Neutrophil (primary cell): ENCODE measurements around the gene NXPE1.

Source experiments
- H3K27ac ChIP-seq: fragments of 200-600 bp; sonication (generic); 2 replicates; pipeline ENCODE4 v1.5.1; 2016; ENCODE audit warnings: mild to moderate bottlenecking, moderate library complexity
- H3K27me3 ChIP-seq: fragments of 200-600 bp; sonication (generic); 2 replicates; pipeline ENCODE4 v1.6.0; 2016; ENCODE audit warnings: mild to moderate bottlenecking
- H3K36me3 ChIP-seq: fragments of 200-600 bp; sonication (generic); 2 replicates; pipeline ENCODE4 v1.5.1; 2017
- H3K4me1 ChIP-seq, 2 experiments: fragments of 200-600 bp in 1 of 2; sonication (generic) in 1 of 2; 1 replicate in 1 of 2; 2 replicates in 1 of 2; pipeline versions ENCODE4 v1.5.1 to v1.6.1; 2013 to 2016; ENCODE audit warnings: low read depth in 1 of 2, low read length in 1 of 2, mild to moderate bottlenecking in 1 of 2, moderate library complexity in 1 of 2; ENCODE audit not compliant: control insufficient read depth in 1 of 2, insufficient read depth in 1 of 2
- H3K4me3 ChIP-seq, 2 experiments: fragments of 200-600 bp in 1 of 2; sonication (generic) in 1 of 2; 1 replicate in 1 of 2; 2 replicates in 1 of 2; pipeline ENCODE4 v1.5.1; 2013 to 2016; ENCODE audit warnings: low read depth in 1 of 2, low read length in 1 of 2, mild to moderate bottlenecking in 1 of 2, moderate library complexity in 1 of 2
- H3K9me3 ChIP-seq: fragments of 200-600 bp; sonication (generic); 2 replicates; pipeline ENCODE4 v1.5.1; 2016
- TF ChIP-seq, protein P1 (sequence below): fragments of 200-600 bp; sonication (generic); IDR thresholded peaks from 2 replicates; pipeline ENCODE4 v1.5.1; 2016; ENCODE audit warnings: antibody characterized with exemption

Gene NXPE1

GRCh38 chr11:114511538-114511937, 48.1 kb downstream of the NXPE1 start:
- TF ChIP-seq, protein P1, sequence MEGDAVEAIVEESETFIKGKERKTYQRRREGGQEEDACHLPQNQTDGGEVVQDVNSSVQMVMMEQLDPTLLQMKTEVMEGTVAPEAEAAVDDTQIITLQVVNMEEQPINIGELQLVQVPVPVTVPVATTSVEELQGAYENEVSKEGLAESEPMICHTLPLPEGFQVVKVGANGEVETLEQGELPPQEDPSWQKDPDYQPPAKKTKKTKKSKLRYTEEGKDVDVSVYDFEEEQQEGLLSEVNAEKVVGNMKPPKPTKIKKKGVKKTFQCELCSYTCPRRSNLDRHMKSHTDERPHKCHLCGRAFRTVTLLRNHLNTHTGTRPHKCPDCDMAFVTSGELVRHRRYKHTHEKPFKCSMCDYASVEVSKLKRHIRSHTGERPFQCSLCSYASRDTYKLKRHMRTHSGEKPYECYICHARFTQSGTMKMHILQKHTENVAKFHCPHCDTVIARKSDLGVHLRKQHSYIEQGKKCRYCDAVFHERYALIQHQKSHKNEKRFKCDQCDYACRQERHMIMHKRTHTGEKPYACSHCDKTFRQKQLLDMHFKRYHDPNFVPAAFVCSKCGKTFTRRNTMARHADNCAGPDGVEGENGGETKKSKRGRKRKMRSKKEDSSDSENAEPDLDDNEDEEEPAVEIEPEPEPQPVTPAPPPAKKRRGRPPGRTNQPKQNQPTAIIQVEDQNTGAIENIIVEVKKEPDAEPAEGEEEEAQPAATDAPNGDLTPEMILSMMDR, result no peak
- Histone ChIP-seq H3K4me3 (no peak overlapping the region), H3K9me3 (no peaks in the 10 kb centered on the region), H3K4me1 (no peaks in the 10 kb centered on the region), H3K27ac (no peak overlapping the region), H3K36me3 (no peaks in the 10 kb centered on the region), H3K27me3 (no peaks in the 10 kb centered on the region)

DNA sequence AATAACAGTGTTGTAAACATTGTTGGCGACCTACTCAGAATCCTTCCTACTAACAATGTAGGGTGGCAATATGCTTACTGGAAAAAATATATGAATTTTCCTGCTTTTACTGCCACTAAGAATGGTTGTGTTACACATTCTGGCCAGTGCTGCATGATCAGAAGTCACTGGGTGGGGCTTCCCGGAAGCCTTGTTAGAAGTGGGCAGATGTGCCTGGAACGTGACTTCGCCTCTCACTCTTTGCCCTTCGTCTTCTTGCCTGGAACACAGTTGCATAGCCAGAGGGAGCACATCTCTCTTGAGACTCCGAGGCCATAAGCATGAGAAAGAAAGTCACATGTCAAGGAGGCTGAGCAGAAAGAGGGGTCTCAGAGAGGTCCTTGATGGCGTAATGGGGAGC, 48.6 kb downstream of the NXPE1 start:
- TF ChIP-seq, protein P1, result no peak
- no peaks in the 10 kb centered on the region for H3K4me1 ChIP-seq
- no peaks in the 10 kb centered on the region for H3K27me3 ChIP-seq
- no peaks in the 10 kb centered on the region for H3K36me3 ChIP-seq
- no peak overlapping the region for H3K4me3 ChIP-seq
- H3K27ac ChIP-seq, result no peak overlapping the region
- no peaks in the 10 kb centered on the region for H3K9me3 ChIP-seq

DNA sequence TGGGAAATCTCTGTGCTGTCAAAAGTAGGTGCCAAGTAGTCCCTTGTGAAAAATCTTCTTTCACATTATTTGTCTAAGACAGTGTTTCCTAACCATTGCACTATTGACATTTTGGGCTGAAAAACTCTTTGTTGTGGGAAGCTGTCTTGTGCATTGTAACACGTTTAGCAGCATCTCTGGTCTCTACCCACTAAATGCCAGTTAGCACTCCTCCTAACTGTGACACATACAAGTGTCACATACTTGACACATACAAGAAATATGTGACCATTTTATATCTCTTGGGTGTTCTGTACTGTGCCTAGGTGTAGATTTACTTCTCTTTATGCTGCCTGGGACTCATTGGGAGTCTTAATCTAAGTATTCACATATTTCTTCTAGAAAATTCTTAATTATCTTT, 57.8 kb downstream of the NXPE1 start:
- TF ChIP-seq, protein P1, result no peak
- H3K27ac ChIP-seq, result no peak overlapping the region
- no peaks in the 10 kb centered on the region for H3K4me1 ChIP-seq

GRCh38 chr11:114499756-114500155, 59.9 kb downstream of the NXPE1 start:
- Histone ChIP-seq H3K4me1 (no peaks in the 10 kb centered on the region), H3K27ac (no peak overlapping the region), H3K36me3 (no peaks in the 10 kb centered on the region), H3K4me3 (no peak overlapping the region), H3K27me3 (no peaks in the 10 kb centered on the region), H3K9me3 (peaks cover 4% of the 10 kb centered on the region)
- TF ChIP-seq, protein P1, result no peak

More for the DNA sequence above, 57.8 kb downstream of the NXPE1 start:
- Histone ChIP-seq H3K36me3 (no peaks in the 10 kb centered on the region), H3K4me3 (no peak overlapping the region), H3K9me3 (peaks cover 4% of the 10 kb centered on the region), H3K27me3 (no peaks in the 10 kb centered on the region)

- TF ChIP-seq, protein P1, result no peak
- Histone ChIP-seq H3K4me3 (no peak overlapping the region), H3K4me1 (no peaks in the 10 kb centered on the region), H3K27me3 (no peaks in the 10 kb centered on the region), H3K27ac (no peak overlapping the region), H3K36me3 (no peaks in the 10 kb centered on the region), H3K9me3 (no peaks in the 10 kb centered on the region)
Observed at GRCh38 chr11:114496915-114497314, 62.8 kb downstream of the NXPE1 start.

DNA sequence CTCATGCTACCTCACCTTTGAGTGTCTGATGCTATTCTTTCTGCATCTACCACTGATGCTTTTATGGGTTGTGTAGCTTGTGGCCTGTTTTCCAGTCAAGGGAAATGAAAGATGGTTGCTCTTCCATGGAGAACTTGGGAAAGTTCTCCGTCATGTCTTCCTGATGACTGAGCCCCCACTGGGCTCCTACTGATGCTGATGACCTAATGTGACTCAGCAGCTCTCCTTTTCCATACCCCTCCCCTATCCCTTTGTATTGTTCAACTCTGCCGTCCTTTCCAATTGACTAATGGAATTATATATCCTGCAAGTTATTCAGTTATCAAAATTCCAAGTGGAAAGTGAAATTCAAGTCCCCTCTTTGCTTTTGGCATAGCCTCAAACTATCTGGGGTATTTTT, 75.8 kb downstream of the NXPE1 start:
- Histone ChIP-seq H3K36me3 (no peaks in the 10 kb centered on the region), H3K9me3 (no peaks in the 10 kb centered on the region), H3K4me3 (no peak overlapping the region), H3K27ac (no peak overlapping the region), H3K27me3 (no peaks in the 10 kb centered on the region), H3K4me1 (no peaks in the 10 kb centered on the region)
- TF ChIP-seq, protein P1, result no peak
